Activated effector memory CD4-positive, alpha-beta T cell treated with anti-CD3 and anti-CD28 coated beads, Interleukin-2, amount 50 U/mL, for 16 hours (primary cell): ENCODE measurements around the gene SLC43A2.
A peak's percentile ranks its signal among the peaks of the same experiment; 100 is the strongest.

Source experiments
- DNase-seq: peaks from one replicate; pipeline ENCODE4 v3.0.0-alpha.2; 2020

SLC43A2 gene

GRCh38 chr17:1621273-1621954, 7.2 kb downstream of the SLC43A2 start:
- DNase-seq = no peak

GRCh38 chr17:1620486-1620885, 8.1 kb downstream of the SLC43A2 start:
- no peak for DNase-seq

GRCh38 chr17:1617620-1618174, 10.9 kb downstream of the SLC43A2 start:
- DNase-seq = no peak

- DNase-seq = no peak
Observed at GRCh38 chr17:1616101-1616500, 12.5 kb downstream of the SLC43A2 start.

- no peak for DNase-seq
Observed at GRCh38 chr17:1612400-1612799, 16.2 kb downstream of the SLC43A2 start.

GRCh38 chr17:1611715-1612114, 16.9 kb downstream of the SLC43A2 start:
- no peak for DNase-seq

GRCh38 chr17:1608676-1609075, 20.0 kb downstream of the SLC43A2 start:
- no peak for DNase-seq

GRCh38 chr17:1607971-1608320, 20.7 kb downstream of the SLC43A2 start:
- DNase-seq = no peak

GRCh38 chr17:1606352-1606985, 22.2 kb downstream of the SLC43A2 start:
- peak; percentile 72 for DNase-seq

GRCh38 chr17:1605681-1606351, 22.8 kb downstream of the SLC43A2 start:
- DNase-seq = no peak

GRCh38 chr17:1604831-1605528, 23.7 kb downstream of the SLC43A2 start:
- no peak for DNase-seq

- no peak for DNase-seq
Observed at GRCh38 chr17:1601571-1601970, 27.1 kb downstream of the SLC43A2 start.

- no peak for DNase-seq
Observed at GRCh38 chr17:1598399-1599095, 30.1 kb downstream of the SLC43A2 start.

GRCh38 chr17:1597861-1598342, 30.7 kb downstream of the SLC43A2 start:
- no peak for DNase-seq

- no peak for DNase-seq
Observed at GRCh38 chr17:1593630-1593931, 35.1 kb downstream of the SLC43A2 start.

- DNase-seq = no peak
Observed at GRCh38 chr17:1592751-1593629, 35.6 kb downstream of the SLC43A2 start.

- no peak for DNase-seq
Observed at GRCh38 chr17:1591474-1592090, 37.1 kb downstream of the SLC43A2 start.

GRCh38 chr17:1590747-1591473, 37.7 kb downstream of the SLC43A2 start:
- no peak for DNase-seq

GRCh38 chr17:1590029-1590746, 38.4 kb downstream of the SLC43A2 start:
- no peak for DNase-seq
